Thoracic aorta (tissue), 2 donors: Measurements from ENCODE around the gene RNF19B. TPM values are rescaled to one million over a fixed set of nuclear protein-coding genes. Genes with fewer than 3 reads are reported as not detected.
A peak's percentile ranks its signal among the peaks of the same experiment; 100 is the strongest.

Experiments used
- ATAC-seq: fragments of 150-250 bp; one replicate; pipeline ENCODE4 v1.8.0; 2017; ENCODE audit warnings: low read depth; ENCODE audit not compliant: insufficient number of reproducible peaks, low FRiP score
- DNase-seq: peaks from one replicate; pipeline ENCODE4 v3.0.0-alpha.2; 2020; ENCODE audit warnings: low spot score
- H3K27ac ChIP-seq, 2 donors: fragments of 200-600 bp; sonication (generic); 1 replicate in 1 of 2; 2 replicates in 1 of 2; pipeline ENCODE4 v1.5.1; 2016; ENCODE audit warnings: mild to moderate bottlenecking in 2 of 2, moderate library complexity in 2 of 2
- H3K27me3 ChIP-seq: fragments of 200-600 bp; sonication (generic); replicated peaks from 2 replicates; pipeline ENCODE4 v1.6.0; 2016; ENCODE audit warnings: mild to moderate bottlenecking; ENCODE audit not compliant: insufficient read depth
- H3K36me3 ChIP-seq: fragments of 200-600 bp; sonication (generic); one replicate; pipeline ENCODE4 v1.5.1; 2016
- H3K4me1 ChIP-seq, 2 donors: fragments of 200-600 bp; sonication (generic); 1 replicate in 1 of 2; 2 replicates in 1 of 2; pipeline versions ENCODE4 v1.5.1 to v1.6.0; 2016; ENCODE audit warnings: low read depth in 2 of 2, mild to moderate bottlenecking in 1 of 2; ENCODE audit not compliant: control insufficient read depth in 1 of 2
- H3K4me3 ChIP-seq: fragments of 200-600 bp; sonication (generic); 2 replicates; pipeline ENCODE4 v1.5.1; 2016; ENCODE audit warnings: mild to moderate bottlenecking
- H3K9me3 ChIP-seq: fragments of 200-600 bp; sonication (generic); 2 replicates; pipeline ENCODE4 v1.5.1; 2016
- total RNA-seq, 2 donors: library from RNA; depleted of rRNA; stranded (reverse); fragments of >200 nt; gene quantifications; one replicate each; pipeline versions ENCODE4 v1.1.0 to v1.2.3, GENCODE V29; 2016
- TF ChIP-seq, protein P1 (sequence below): fragments of 200-600 bp; sonication (generic); IDR thresholded peaks from one replicate; pipeline ENCODE4 v1.5.1; 2019; ENCODE audit warnings: antibody characterized with exemption

The RNF19B gene
- total RNA-seq, 2 donors from 2014 or later: 21.9 to 37.2 TPM

DNA sequence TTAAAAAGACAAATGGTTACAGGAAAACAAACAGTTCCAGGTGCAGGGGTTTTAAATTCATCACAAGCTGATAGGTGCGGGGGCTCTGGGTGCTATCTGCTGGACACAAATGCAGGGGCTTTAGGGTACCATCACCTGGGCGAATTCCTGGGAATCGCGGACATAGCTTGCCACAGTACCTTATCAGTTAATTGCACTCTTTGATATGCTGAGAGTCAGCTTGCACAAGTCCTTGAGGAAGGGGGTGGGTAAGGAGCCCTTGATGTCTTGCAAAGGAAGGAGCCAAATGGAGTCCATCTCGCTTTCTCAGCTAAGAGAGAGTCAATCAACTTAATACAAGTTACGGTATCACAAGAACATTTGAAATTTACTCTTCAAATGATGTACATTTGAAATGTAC is 38.0 kb downstream of the RNF19B start:
- ATAC-seq: no peak
- no peak for DNase-seq
- Histone ChIP-seq H3K36me3 (no peaks in the 10 kb centered on the region), H3K4me3 (no peak overlapping the region), H3K4me1 (peaks cover 0 to 7% of the 10 kb centered on the region in 2 donors), H3K9me3 (no peaks in the 10 kb centered on the region), H3K27me3 (no peaks in the 10 kb centered on the region), H3K27ac (no peak overlapping the region)
- TF ChIP-seq, protein P1, sequence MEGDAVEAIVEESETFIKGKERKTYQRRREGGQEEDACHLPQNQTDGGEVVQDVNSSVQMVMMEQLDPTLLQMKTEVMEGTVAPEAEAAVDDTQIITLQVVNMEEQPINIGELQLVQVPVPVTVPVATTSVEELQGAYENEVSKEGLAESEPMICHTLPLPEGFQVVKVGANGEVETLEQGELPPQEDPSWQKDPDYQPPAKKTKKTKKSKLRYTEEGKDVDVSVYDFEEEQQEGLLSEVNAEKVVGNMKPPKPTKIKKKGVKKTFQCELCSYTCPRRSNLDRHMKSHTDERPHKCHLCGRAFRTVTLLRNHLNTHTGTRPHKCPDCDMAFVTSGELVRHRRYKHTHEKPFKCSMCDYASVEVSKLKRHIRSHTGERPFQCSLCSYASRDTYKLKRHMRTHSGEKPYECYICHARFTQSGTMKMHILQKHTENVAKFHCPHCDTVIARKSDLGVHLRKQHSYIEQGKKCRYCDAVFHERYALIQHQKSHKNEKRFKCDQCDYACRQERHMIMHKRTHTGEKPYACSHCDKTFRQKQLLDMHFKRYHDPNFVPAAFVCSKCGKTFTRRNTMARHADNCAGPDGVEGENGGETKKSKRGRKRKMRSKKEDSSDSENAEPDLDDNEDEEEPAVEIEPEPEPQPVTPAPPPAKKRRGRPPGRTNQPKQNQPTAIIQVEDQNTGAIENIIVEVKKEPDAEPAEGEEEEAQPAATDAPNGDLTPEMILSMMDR: no peak

DNA sequence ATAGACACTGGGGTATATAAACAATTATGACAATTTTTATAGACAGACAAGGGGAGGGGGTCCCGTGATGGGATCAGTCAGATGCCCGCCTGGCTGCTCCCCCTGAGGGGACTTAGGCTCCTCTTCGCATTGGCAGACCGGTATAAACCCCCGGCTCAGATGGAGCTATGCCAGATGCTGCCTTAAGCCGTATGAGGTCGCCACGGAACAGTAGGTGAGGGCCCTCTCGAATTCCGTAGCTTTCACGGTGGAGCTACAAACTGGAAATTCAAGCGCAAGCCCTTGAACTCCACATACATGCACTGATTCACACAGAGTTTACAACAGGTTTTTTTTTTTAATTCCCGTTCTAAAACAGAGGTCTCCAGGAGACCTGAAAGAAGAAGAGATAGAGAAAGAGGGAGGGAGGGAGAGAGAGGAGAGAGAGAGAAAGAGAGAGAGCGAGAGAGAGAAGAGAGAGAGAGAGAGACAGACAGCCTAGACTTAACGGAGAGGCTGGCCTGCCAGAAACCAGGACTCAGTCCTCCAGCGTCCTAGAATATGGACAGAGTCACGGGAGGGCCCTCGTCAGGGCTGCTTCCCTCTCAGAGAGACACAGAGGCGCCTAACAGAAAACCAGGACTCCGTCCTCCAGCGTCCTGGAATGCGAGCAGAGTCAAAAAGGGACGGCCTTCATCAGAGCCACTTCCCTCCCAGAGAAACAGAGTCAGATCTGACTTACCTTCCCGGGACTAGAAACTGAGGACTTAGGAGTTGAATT is 39.0 kb downstream of the RNF19B start:
- Histone ChIP-seq H3K27me3 (no peaks in the 10 kb centered on the region), H3K4me3 (peak overlapping the region; percentile 37), H3K4me1 (peaks cover 0 to 16% of the 10 kb centered on the region in 2 donors), H3K9me3 (no peaks in the 10 kb centered on the region), H3K27ac (no peak overlapping the region), H3K36me3 (no peaks in the 10 kb centered on the region)
- DNase-seq (no peak), ATAC-seq (no peak)
- TF ChIP-seq, protein P1: no peak

DNA sequence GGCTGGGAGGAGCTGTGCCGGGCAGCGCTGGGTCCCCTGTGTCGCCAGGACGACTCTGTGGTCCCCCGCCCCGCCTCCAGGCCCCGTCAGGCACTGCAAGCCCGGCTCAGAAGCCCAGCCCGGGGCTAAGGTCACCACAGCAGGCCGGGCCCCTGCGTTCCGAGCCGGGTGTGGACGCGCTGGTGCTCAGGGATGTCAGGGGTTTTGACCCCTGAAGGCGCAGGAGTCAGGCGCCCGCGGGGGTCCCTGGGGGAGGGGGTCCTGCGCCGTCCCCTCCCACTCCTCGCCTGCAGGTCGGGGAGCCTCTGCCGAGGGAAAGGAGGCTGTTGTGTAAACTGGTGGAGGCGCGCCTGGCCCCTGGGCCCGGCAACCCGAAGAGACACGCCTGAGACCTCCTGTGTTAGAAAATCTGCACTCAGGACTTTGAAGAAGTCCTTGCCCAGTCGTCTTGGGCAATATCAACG is 39.7 kb downstream of the RNF19B start:
- Histone ChIP-seq H3K4me1 (peaks cover 0 to 19% of the 10 kb centered on the region in 2 donors), H3K4me3 (no peak overlapping the region), H3K36me3 (no peaks in the 10 kb centered on the region), H3K27ac (no peak overlapping the region), H3K9me3 (no peaks in the 10 kb centered on the region), H3K27me3 (no peaks in the 10 kb centered on the region)
- ATAC-seq (no peak), DNase-seq (no peak)
- TF ChIP-seq, protein P1: no peak

DNA sequence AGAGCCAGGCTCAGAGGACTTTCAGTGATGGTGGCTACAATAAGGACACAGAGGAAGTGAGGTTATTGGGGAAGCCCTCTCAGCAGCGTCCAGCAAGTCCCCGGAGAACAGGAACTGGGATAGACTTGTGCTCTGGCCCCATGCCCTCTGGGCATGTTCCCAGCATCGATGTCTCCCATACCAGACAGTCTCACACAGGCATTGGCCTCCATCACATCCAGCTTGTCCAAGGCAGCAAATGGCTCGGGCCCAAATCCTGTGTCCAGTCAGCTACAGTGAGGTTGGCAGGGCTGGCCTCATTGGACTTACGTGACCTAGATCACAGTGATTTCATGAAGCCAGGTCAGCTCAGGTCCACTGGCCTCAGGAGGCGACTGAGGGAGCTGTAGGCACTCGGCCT is 43.8 kb downstream of the RNF19B start:
- H3K4me1 ChIP-seq: peaks cover 0 to 19% of the 10 kb centered on the region in 2 donors
- H3K27me3 ChIP-seq: no peaks in the 10 kb centered on the region
- H3K27ac ChIP-seq: no peak overlapping the region
- TF ChIP-seq, protein P1: no peak
- no peaks in the 10 kb centered on the region for H3K9me3 ChIP-seq
- H3K4me3 ChIP-seq: no peak overlapping the region
- ATAC-seq: peak; percentile 79
- DNase-seq: peak; percentile 67
- no peaks in the 10 kb centered on the region for H3K36me3 ChIP-seq

DNA sequence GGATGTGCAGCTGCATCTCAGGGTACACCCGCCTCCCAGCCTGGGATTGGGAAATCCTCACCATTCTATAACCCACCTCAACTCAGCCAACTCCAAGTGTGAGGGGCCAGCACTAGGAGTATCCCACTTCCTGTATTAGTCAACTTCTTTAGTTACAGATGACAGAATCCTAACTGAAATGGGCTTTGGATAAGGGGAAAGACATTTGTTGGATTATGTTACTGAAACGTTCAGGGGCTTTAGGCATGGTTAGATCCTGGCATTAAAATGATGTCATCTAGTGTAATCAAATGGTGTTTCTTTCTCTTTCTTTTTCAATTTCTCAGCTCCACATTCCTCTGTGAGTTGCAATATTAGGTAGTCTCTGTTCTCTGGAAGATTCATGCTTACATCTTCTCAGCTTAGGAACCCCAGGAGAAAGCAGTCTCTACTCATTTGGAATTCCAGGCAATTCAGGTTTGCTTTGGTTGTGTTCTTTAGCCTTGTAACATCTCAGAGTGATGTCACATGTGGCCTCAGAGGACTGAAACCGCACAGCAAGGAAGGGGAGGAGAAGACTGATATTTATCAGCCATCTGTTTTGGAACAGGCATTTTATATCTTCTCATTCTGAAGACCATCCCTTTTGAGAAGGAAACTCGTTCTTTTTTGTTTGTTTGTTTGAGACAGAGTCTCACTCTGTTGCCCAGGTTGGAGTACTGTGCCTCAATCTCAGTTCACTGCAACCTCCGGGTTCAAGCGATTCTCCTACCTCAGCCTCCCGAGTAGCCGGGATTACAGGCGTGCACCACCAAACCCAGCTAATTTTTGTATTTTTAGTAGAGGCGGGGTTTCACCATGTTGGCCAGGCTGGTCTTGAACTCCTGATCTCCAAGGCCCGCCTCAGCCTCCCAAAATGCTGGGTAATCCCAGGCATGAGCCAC is 44.5 kb downstream of the RNF19B start:
- Histone ChIP-seq H3K9me3 (no peaks in the 10 kb centered on the region), H3K27ac (no peak overlapping the region), H3K27me3 (no peaks in the 10 kb centered on the region), H3K4me1 (peaks cover 0 to 12% of the 10 kb centered on the region in 2 donors), H3K4me3 (no peak overlapping the region), H3K36me3 (no peaks in the 10 kb centered on the region)
- TF ChIP-seq, protein P1: no peak
- ATAC-seq: no peak
- DNase-seq: no peak
